H1 (cell line): ENCODE data around the gene PRX. TPM values are rescaled to one million over a fixed set of nuclear protein-coding genes. Genes with fewer than 3 reads are reported as not detected.

ENCODE experiments used
- CTCF ChIA-PET: fragments of 300-600 bp; sonication (Branson Sonifier 250); formaldehyde crosslinking; loops from one replicate; lab custom pipeline; 2021; ENCODE audit not compliant: partially characterized antibody; lab: Charles Lee
- POLR2A ChIA-PET: fragments of 300-600 bp; sonication (Branson Sonifier 250); formaldehyde crosslinking; loops from one replicate; lab custom pipeline; 2021; ENCODE audit warnings: inconsistent platforms; ENCODE audit not compliant: partially characterized antibody; lab: Charles Lee
- DNase-seq, 2 experiments: peaks; one replicate each; pipeline versions ENCODE4 v3.0.0 to v3.0.0-alpha.2; 2010 to 2022; ENCODE audit warnings: low spot score in 2 of 2, low read depth in 1 of 2, mixed read lengths in 1 of 2
- FAIRE-seq: peaks from 2 replicates; lab custom pipeline; 2011; peaks lifted over from hg19 to GRCh38; lab: Jason Lieb, UNC
- H2AFZ ChIP-seq: 2 replicates; pipeline ENCODE4 v1.8.1; 2012; ENCODE audit warnings: low read length, inconsistent platforms
- H2AK5ac ChIP-seq: 2 replicates; pipeline ENCODE4 v1.6.1; 2013; ENCODE audit warnings: low read depth, low read length
- H2BK120ac ChIP-seq: replicated peaks from 2 replicates; pipeline ENCODE3; 2013; ENCODE audit warnings: low read depth, low read length, inconsistent platforms
- H2BK12ac ChIP-seq: 2 replicates; pipeline ENCODE4 v1.6.1; 2013; ENCODE audit warnings: low read depth, low read length
- H2BK15ac ChIP-seq: 2 replicates; pipeline ENCODE4 v1.6.1; 2013; ENCODE audit warnings: low read length
- H2BK20ac ChIP-seq: 2 replicates; pipeline ENCODE4 v1.6.1; 2013; ENCODE audit warnings: low read length
- H2BK5ac ChIP-seq: 2 replicates; pipeline ENCODE4 v1.6.1; 2013; ENCODE audit warnings: low read depth, low read length
- H3K14ac ChIP-seq: 2 replicates; pipeline ENCODE4 v1.6.1; 2013; ENCODE audit warnings: inconsistent platforms; ENCODE audit not compliant: insufficient read length
- H3K18ac ChIP-seq: 2 replicates; pipeline ENCODE4 v1.6.1; 2013; ENCODE audit warnings: low read length; ENCODE audit errors: extremely low read depth
- H3K23ac ChIP-seq: 2 replicates; pipeline ENCODE4 v1.6.1; 2013; ENCODE audit warnings: inconsistent platforms; ENCODE audit not compliant: insufficient read length
- H3K23me2 ChIP-seq: 2 replicates; pipeline ENCODE4 v1.6.1; 2013; ENCODE audit warnings: low read depth, low read length
- H3K27ac ChIP-seq: 2 replicates; pipeline ENCODE4 v1.6.1; 2011; ENCODE audit warnings: low read depth, low read length, inconsistent platforms
- H3K27me3 ChIP-seq, 4 experiments: replicated peaks in 1 of 4; 1 replicate in 1 of 4; 2 replicates in 3 of 4; pipeline versions ENCODE4 v1.6.1 to v1.8.1; 2011 to 2013; ENCODE audit warnings: low read length in 3 of 4, mild to moderate bottlenecking in 3 of 4, inconsistent platforms in 2 of 4, mixed read lengths in 2 of 4, moderate library complexity in 1 of 4; ENCODE audit not compliant: control insufficient read depth in 3 of 4, insufficient read depth in 3 of 4; ENCODE audit errors: extremely low read depth in 1 of 4
- H3K36me3 ChIP-seq, 4 experiments: 2 replicates each; pipeline versions ENCODE4 v1.6.1 to v1.8.1; 2011 to 2013; ENCODE audit warnings: mild to moderate bottlenecking in 4 of 4, low read length in 3 of 4, moderate library complexity in 2 of 4, control low read depth in 1 of 4, inconsistent platforms in 1 of 4; ENCODE audit not compliant: insufficient read depth in 4 of 4, control insufficient read depth in 2 of 4
- H3K4ac ChIP-seq: replicated peaks from 2 replicates; pipeline ENCODE3; 2013; ENCODE audit warnings: low read length, low read depth, mixed read lengths, inconsistent platforms; ENCODE audit not compliant: insufficient read length
- H3K4me1 ChIP-seq, 4 experiments: replicated peaks in 1 of 4; 1 replicate in 1 of 4; 2 replicates in 3 of 4; pipeline versions ENCODE4 v1.6.1 to v1.8.1; 2011 to 2013; ENCODE audit warnings: low read length in 3 of 4, inconsistent platforms in 2 of 4, mixed read lengths in 1 of 4; ENCODE audit not compliant: insufficient read depth in 4 of 4, control insufficient read depth in 3 of 4
- H3K4me2 ChIP-seq, 2 experiments: 2 replicates each; pipeline versions ENCODE4 v1.6.1 to v1.8.1; 2011 to 2013; ENCODE audit warnings: low read depth in 2 of 2, low read length in 2 of 2, control low read depth in 1 of 2, inconsistent platforms in 1 of 2, mild to moderate bottlenecking in 1 of 2; ENCODE audit not compliant: insufficient read depth in 1 of 2
- H3K4me3 ChIP-seq, 4 experiments: fragments of 200-600, 300-600 bp in 1 of 4; sonication (generic), shearing (Covaris generic), sonication (Bioruptor Twin) in 1 of 4; 2 replicates each; pipeline versions ENCODE4 v1.5.1 to v1.8.1; 2011 to 2016; ENCODE audit warnings: low read length in 4 of 4, low read depth in 3 of 4, control low read depth in 2 of 4, inconsistent platforms in 2 of 4, mild to moderate bottlenecking in 2 of 4, mixed read lengths in 1 of 4, moderate library complexity in 1 of 4; ENCODE audit not compliant: insufficient read depth in 2 of 4; ENCODE audit errors: extremely low read depth in 1 of 4
- H3K56ac ChIP-seq: replicated peaks from 2 replicates; pipeline ENCODE3; 2013; ENCODE audit warnings: low read depth, mild to moderate bottlenecking, mixed read lengths, low read length, inconsistent platforms; ENCODE audit not compliant: insufficient read length
- H3K79me1 ChIP-seq: 2 replicates; pipeline ENCODE4 v1.6.1; 2013; ENCODE audit warnings: low read depth, low read length, control low read depth
- H3K79me2 ChIP-seq, 2 experiments: 2 replicates each; pipeline versions ENCODE4 v1.6.1 to v1.8.1; 2012 to 2013; ENCODE audit warnings: low read length in 2 of 2, mild to moderate bottlenecking in 2 of 2, inconsistent platforms in 1 of 2; ENCODE audit not compliant: insufficient read depth in 2 of 2, control insufficient read depth in 1 of 2
- H3K9ac ChIP-seq, 4 experiments: replicated peaks in 1 of 4; 1 replicate in 1 of 4; 2 replicates in 3 of 4; pipeline versions ENCODE4 v1.6.1 to v1.8.1; 2011 to 2013; ENCODE audit warnings: low read depth in 3 of 4, low read length in 3 of 4, control low read depth in 2 of 4, mild to moderate bottlenecking in 2 of 4, moderate library complexity in 2 of 4, inconsistent platforms in 1 of 4; ENCODE audit errors: extremely low read depth in 1 of 4
- H3K9me3 ChIP-seq, 2 experiments: 2 replicates each; pipeline versions ENCODE4 v1.6.1 to v1.8.1; 2012 to 2013; ENCODE audit warnings: mild to moderate bottlenecking in 2 of 2, moderate library complexity in 2 of 2, control low read depth in 1 of 2, inconsistent platforms in 1 of 2, low read depth in 1 of 2, low read length in 1 of 2, mixed read lengths in 1 of 2; ENCODE audit not compliant: insufficient read depth in 2 of 2
- H4K20me1 ChIP-seq, 2 experiments: replicated peaks in 1 of 2; 2 replicates each; pipeline versions ENCODE3 to v1.8.1; 2011 to 2013; ENCODE audit warnings: inconsistent platforms in 2 of 2, low read length in 2 of 2, mild to moderate bottlenecking in 1 of 2; ENCODE audit not compliant: insufficient read depth in 2 of 2, control insufficient read depth in 1 of 2
- H4K5ac ChIP-seq: 2 replicates; pipeline ENCODE4 v1.6.1; 2013; ENCODE audit warnings: low read length, low read depth, mixed read lengths, inconsistent platforms; ENCODE audit not compliant: insufficient read length
- H4K8ac ChIP-seq: 2 replicates; pipeline ENCODE4 v1.8.0; 2013; ENCODE audit warnings: mild to moderate bottlenecking, moderate library complexity, low read length, inconsistent platforms; ENCODE audit not compliant: insufficient read depth; ENCODE audit errors: extremely low read depth
- H4K91ac ChIP-seq: replicated peaks from 2 replicates; pipeline ENCODE3; 2013; ENCODE audit warnings: low read length, mixed read lengths, inconsistent platforms; ENCODE audit not compliant: insufficient read length
- CBX5 ChIP-seq: fragments of 300-800, 300-1000 bp; sonication (generic); IDR thresholded peaks from 2 replicates; pipeline ENCODE4 v1.7.1; 2016; ENCODE audit warnings: antibody characterized with exemption, low read length, low read depth
- CHD1 ChIP-seq: IDR thresholded peaks from 2 replicates; pipeline ENCODE4 v1.6.1; 2012; ENCODE audit warnings: low read depth, low read length, improper control_type of control experiment
- CTBP2 ChIP-seq: IDR thresholded peaks from 2 replicates; pipeline ENCODE4 v1.7.0; 2011; ENCODE audit warnings: borderline replicate concordance, mild to moderate bottlenecking, moderate library complexity, mixed read lengths, low read length; ENCODE audit not compliant: insufficient read depth, insufficient read length
- KDM4A ChIP-seq: IDR thresholded peaks from one replicate; pipeline ENCODE4 v1.7.1; 2012; ENCODE audit warnings: low read depth, mild to moderate bottlenecking, moderate library complexity, low read length, inconsistent platforms; ENCODE audit not compliant: severe bottlenecking
- KDM5A ChIP-seq: fragments of 200-600 bp; IDR thresholded peaks from 2 replicates; pipeline ENCODE4 v1.7.1; 2012; ENCODE audit warnings: mild to moderate bottlenecking, low read length, inconsistent platforms, mixed read lengths
- NRF1 ChIP-seq: IDR thresholded peaks from 2 replicates; pipeline ENCODE4 v1.6.1; 2011; ENCODE audit warnings: mild to moderate bottlenecking, low read depth, low read length, improper control_type of control experiment
- POLR2A ChIP-seq, 2 experiments: IDR thresholded peaks; 1 replicate in 1 of 2; 2 replicates in 1 of 2; pipeline ENCODE4 v1.6.1; 2011; ENCODE audit warnings: low read depth in 2 of 2, low read length in 2 of 2, mild to moderate bottlenecking in 2 of 2; ENCODE audit errors: control extremely low read depth in 1 of 2
- POLR2AphosphoS5 ChIP-seq: IDR thresholded peaks from 2 replicates; pipeline ENCODE4 v1.6.1; 2011; ENCODE audit warnings: low read depth, low read length
- RAD21 ChIP-seq, 2 experiments: IDR thresholded peaks in 1 of 2; conservative IDR thresholded peaks in 1 of 2; 2 replicates each; pipeline ENCODE4 v1.6.1; 2011; ENCODE audit warnings: low read depth in 2 of 2, low read length in 2 of 2, improper control_type of control experiment in 1 of 2, inconsistent platforms in 1 of 2, mild to moderate bottlenecking in 1 of 2, moderate library complexity in 1 of 2
- SP2 ChIP-seq: IDR thresholded peaks from 2 replicates; pipeline ENCODE4 v1.6.1; 2012; ENCODE audit warnings: mild to moderate bottlenecking, low read length, inconsistent platforms
- TAF1 ChIP-seq: IDR thresholded peaks from 2 replicates; pipeline ENCODE4 v1.6.1; 2011; ENCODE audit warnings: mild to moderate bottlenecking, low read depth, low read length
- WGBS, 2 experiments: shearing (Covaris generic) in 1 of 2; methylation state at CpG; one replicate each; pipeline versions ENCODE4 v1.1.6 to v1.1.7; 2013 to 2015; ENCODE audit warnings: low lambda C conversion rate in 2 of 2, mixed read lengths in 2 of 2, inconsistent platforms in 1 of 2, low coverage in 1 of 2, missing lambda C conversion rate in 1 of 2; ENCODE audit not compliant: insufficient replicate concordance in 2 of 2, insufficient coverage in 1 of 2, insufficient read length in 1 of 2; ENCODE audit errors: extremely low coverage in 1 of 2, missing lambda C conversion rate in 1 of 2; 5-methylcytosine and 5-hydroxymethylcytosine counted together
- polyA plus RNA-seq, 7 experiments: library from polyadenylated mRNA; depleted of rRNA in 3 of 7; stranded (reverse) in 5 of 7; unstranded in 2 of 7; fragments of >200 nt in 5 of 7; fragments of 200-250 nt in 2 of 7; gene quantifications; 1 replicate in 5 of 7; 2 replicates in 1 of 7; 4 replicates in 1 of 7; pipeline versions ENCODE4 v1.2.1 to v1.2.3, GENCODE V29; 2011 to 2013; ENCODE audit warnings: missing spikeins in 2 of 7, mixed read lengths in 2 of 7
- total RNA-seq: library from RNA; stranded (reverse); fragmentation: NEBNext Ultra II Directional; extraction: Animal tissue kit (Norgen Biotek cat#: 25700); gene quantifications from 2 replicates; pipeline ENCODE4 v1.2.1, GENCODE V29; 2021
- TF ChIP-seq, protein P1 (sequence below): IDR thresholded peaks from 2 replicates; pipeline ENCODE4 v1.6.1; 2012; ENCODE audit warnings: inconsistent platforms
- TF ChIP-seq, protein P2 (sequence below): IDR thresholded peaks from 2 replicates; pipeline ENCODE4 v1.6.1; 2012; ENCODE audit warnings: inconsistent platforms

The PRX gene
- total and polyA plus RNA-seq, 2 of the 8 experiments (the other 6 are each of a cell fraction or from before 2014, with no cell fraction given): 2.8 to 5.8 TPM

DNA sequence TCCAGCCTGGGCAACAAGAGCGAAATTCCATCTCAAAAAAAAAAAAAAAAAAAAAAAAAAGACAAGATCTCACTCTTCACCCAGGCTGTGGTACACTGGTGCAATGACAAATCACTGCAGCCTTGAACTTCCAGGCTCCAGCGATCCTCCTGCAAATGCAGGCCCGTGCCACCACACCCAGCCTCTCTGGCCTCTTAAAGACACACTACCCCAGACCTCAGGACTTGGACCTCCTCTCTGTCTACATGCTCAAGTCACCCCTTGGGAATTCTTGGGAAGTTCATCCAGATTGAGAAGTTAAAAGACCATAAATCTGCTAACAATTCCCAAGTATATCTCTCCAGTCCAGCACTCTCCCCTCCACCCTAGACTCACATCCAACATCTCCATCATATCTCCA, 12.6 kb downstream of the PRX start:
- Histone ChIP-seq H3K18ac (no peak overlapping the region), H4K91ac (no peak overlapping the region), H4K5ac (no peak overlapping the region), H3K4me1 (peaks cover 0 to 7% (median 4%) of the 10 kb centered on the region in 4 experiments; a peak in 5 of 7 replicates), H3K27me3 (peaks cover 0 to 8% (median 5%) of the 10 kb centered on the region in 4 experiments; a peak in 6 of 7 replicates), H3K4me2 (no peak overlapping the region), H2BK15ac (no peak overlapping the region), H3K36me3 (no peaks in the 10 kb centered on the region), H3K27ac (no peak overlapping the region), H3K79me1 (no peaks in the 10 kb centered on the region), H2BK5ac (no peak overlapping the region), H2AK5ac (no peak overlapping the region; the same call in 1 of the 2 replicates), H2AFZ (no peak overlapping the region), H3K23me2 (peaks cover 9% of the 10 kb centered on the region; the same call in 1 of the 2 replicates), H3K56ac (no peak overlapping the region), H3K4me3 (no peak overlapping the region), H3K23ac (no peak overlapping the region), H3K9ac (no peak overlapping the region), H3K79me2 (no peaks in the 10 kb centered on the region), H2BK120ac (no peak overlapping the region), H3K9me3 (no peaks in the 10 kb centered on the region), H3K4ac (no peak overlapping the region), H4K20me1 (peaks cover 0 to 1% of the 10 kb centered on the region in 2 experiments), H2BK20ac (no peak overlapping the region), H3K14ac (no peak overlapping the region), H4K8ac (no peak overlapping the region), H2BK12ac (no peak overlapping the region)
- CTCF ChIA-PET: interaction anchor here (2.1 kb wide), 1 partner anchor 34 kb away, joined by 5 read pairs; no protein-coding TSS in a partner anchor
- DNase-seq: no peak
- POLR2A ChIA-PET: interaction anchor here (1.1 kb wide), 1 partner anchor 11 kb away, joined by 3 read pairs; no protein-coding TSS in a partner anchor
- no peak for FAIRE-seq
- 100% methylated on average over 2 of the region's 3 CpGs; no CpG with 5 or more reads in 1 of the 2 experiments for WGBS, 2 experiments
- TF ChIP-seq NRF1 (no peak), POLR2AphosphoS5 (no peak), SP2 (no peak), KDM5A (no peak), POLR2A (IDR thresholded peaks at IDR 0.05; ENCODE audit: control extremely low read depth in 1 of 2, low read depth in 2 of 2, low read length in 2 of 2) (no peak), CTBP2 (no peak), RAD21 (IDR thresholded peaks at IDR 0.05 in 1 of 2, conservative IDR thresholded peaks at IDR 0.05 in 1 of 2; ENCODE audit: low read depth in 2 of 2, low read length in 2 of 2) (no peak), TAF1 (no peak), CBX5 (no peak), KDM4A (no peak), CHD1 (no peak)
- TF ChIP-seq, protein P1, sequence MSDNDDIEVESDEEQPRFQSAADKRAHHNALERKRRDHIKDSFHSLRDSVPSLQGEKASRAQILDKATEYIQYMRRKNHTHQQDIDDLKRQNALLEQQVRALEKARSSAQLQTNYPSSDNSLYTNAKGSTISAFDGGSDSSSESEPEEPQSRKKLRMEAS: no peak
- TF ChIP-seq, protein P2, sequence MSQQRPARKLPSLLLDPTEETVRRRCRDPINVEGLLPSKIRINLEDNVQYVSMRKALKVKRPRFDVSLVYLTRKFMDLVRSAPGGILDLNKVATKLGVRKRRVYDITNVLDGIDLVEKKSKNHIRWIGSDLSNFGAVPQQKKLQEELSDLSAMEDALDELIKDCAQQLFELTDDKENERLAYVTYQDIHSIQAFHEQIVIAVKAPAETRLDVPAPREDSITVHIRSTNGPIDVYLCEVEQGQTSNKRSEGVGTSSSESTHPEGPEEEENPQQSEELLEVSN: no peak
